Measurements from ENCODE around the gene RPL31.

DNA sequence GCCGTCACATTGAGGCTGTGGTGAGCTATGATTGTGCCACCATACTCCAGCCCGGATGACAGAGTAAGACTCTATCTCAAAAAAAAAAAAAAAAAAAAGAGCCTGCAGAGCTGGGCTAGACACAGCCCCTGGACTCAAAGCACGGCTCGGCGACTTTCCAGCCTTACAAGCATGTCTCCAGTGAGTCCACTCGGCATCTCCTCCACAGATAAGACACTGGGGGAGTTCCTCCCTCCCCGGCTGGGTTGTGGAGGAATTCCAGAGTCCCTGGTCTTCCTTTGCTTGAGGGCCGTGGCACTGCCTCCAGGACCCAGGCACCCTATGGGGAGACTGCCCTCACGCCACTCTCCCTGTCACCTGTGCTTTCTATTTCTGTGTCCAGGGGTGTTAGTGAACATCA, 30.9 kb upstream of the RPL31 start:
- TF ChIP-seq ISL1 (CRISPR knock-in tag; IDR thresholded peaks at IDR 0.05) (no peak), TOX (CRISPR knock-in tag; IDR thresholded peaks at IDR 0.05; ENCODE audit: borderline replicate concordance) (no peak), ZFP30 (CRISPR knock-in tag; IDR thresholded peaks at IDR 0.05) (no peak)

All from SK-N-SH treated with all-trans-retinoic acid at 6 μM for 48 hours (cell line).